Activated gamma-delta T cell (primary cell): Measurements from ENCODE around the gene RCE1.

Experiments used
- DNase-seq: peaks from one replicate; lab custom pipeline; 2025; lab: John Stamatoyannopoulos, UW

RCE1 gene

GRCh38 chr11:66869567-66869870 lies 26.3 kb downstream of the RCE1 start:
- DNase-seq: no peak

- no peak for DNase-seq
Observed at GRCh38 chr11:66870131-66870530, 26.9 kb downstream of the RCE1 start.

- no peak for DNase-seq
Observed at GRCh38 chr11:66870616-66871520, 27.6 kb downstream of the RCE1 start.

GRCh38 chr11:66871521-66871901 lies 28.3 kb downstream of the RCE1 start:
- no peak for DNase-seq

- DNase-seq: no peak
Observed at GRCh38 chr11:66874232-66874631, 31.0 kb downstream of the RCE1 start.

GRCh38 chr11:66875378-66875777 lies 32.1 kb downstream of the RCE1 start:
- no peak for DNase-seq

DNA sequence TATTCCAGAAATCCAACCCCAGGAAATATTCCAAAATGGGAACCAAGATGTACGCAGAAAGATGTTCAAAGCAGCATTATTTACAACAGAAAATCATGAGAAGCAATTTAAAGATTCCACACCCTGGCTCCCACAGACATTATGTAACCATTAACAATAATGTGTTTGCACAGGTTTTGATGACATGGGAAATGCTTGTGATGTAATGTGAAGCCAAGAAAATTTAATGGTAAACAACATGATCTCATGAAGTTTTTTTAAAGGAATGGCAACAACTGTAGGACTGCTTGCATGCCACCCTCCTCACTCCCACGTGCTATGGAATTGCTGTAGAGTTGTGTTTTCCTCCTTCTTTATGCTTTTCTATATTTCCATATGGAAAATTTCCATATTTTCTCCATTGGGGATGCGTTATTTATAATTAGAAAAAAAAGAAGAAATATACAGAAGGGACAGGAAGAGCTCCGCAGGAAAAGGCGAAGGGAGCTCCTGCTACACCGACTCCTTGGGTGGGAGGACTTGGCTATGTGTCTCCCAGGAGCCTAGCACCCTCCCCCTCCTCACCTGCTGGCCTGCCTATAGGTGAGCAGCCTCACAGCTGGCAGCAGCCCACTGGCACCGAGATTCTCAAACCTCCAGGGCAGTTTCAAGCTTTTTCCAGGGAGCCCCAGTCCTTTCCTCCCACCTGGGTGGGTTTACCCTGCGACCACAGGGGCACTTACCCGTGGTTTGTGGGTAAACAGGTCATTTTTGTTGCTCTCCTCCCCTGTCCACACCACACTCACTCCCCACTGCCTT lies 34.5 kb downstream of the RCE1 start:
- DNase-seq: no peak

GRCh38 chr11:66878474-66878873 lies 35.2 kb downstream of the RCE1 start:
- DNase-seq: no peak

DNA sequence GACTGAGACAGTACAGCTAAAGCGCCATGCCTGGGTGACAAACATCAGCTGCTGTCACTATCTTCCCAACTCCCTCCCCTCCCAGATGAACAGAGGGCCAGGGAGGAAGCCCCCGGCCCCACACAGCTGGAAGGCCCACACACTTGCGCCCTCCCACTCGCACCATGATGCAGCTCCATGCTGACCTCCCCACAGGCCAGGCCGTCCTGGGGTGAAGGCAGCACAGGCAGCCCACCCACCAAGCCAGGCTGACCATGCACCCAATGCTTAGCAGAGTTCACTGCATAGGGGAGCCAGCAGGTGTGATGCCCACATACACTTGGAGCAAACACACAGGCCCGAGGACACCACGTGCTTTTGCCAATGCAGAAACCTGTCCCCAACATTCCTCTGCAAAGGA lies 35.8 kb downstream of the RCE1 start:
- DNase-seq: no peak

DNA sequence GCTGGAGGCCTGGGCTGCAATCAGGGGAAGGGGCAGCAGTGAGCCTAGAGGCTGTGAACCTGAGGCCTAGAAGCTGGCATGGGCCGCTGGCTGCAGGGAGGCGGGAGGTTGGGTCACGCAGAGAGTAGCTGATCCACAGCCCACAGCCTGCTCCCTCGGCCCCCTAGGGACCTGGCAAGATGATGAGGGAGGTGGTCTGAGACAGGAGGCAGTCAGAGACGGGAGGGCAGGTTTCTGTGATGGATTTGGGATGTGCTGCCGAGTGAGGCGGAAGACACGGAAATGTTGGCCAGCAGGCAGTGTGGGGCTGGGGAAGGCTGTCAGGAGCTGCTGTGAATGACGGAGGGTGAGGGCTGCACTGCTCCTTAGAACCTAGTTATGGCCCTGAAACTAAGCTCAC lies 36.3 kb downstream of the RCE1 start:
- DNase-seq: no peak

- no peak for DNase-seq
Observed at GRCh38 chr11:66879999-66880398, 36.8 kb downstream of the RCE1 start.

GRCh38 chr11:66880496-66881450 lies 37.5 kb downstream of the RCE1 start:
- no peak for DNase-seq

- no peak for DNase-seq
Observed at GRCh38 chr11:66881451-66881835, 38.2 kb downstream of the RCE1 start.

- no peak for DNase-seq
Observed at GRCh38 chr11:66881927-66882452, 38.7 kb downstream of the RCE1 start.

GRCh38 chr11:66882561-66883015 lies 39.3 kb downstream of the RCE1 start:
- no peak for DNase-seq

GRCh38 chr11:66883016-66883965 lies 40.0 kb downstream of the RCE1 start:
- no peak for DNase-seq

GRCh38 chr11:66884443-66884842 lies 41.2 kb downstream of the RCE1 start:
- no peak for DNase-seq

GRCh38 chr11:66885469-66885868 lies 42.2 kb downstream of the RCE1 start:
- DNase-seq: no peak

GRCh38 chr11:66885950-66886440 lies 42.8 kb downstream of the RCE1 start:
- no peak for DNase-seq

- DNase-seq: no peak
Observed at GRCh38 chr11:66886671-66887221, 43.5 kb downstream of the RCE1 start.
